GM23248 (cell line): ENCODE measurements around the gene SMIM24.

Experiments
- EZH2 ChIP-seq: fragments of 200-600 bp; sonication (generic); IDR thresholded peaks from 2 replicates; pipeline ENCODE4 v1.6.1; 2018; ENCODE audit warnings: antibody characterized with exemption, mild to moderate bottlenecking; ENCODE audit not compliant: insufficient read depth, poor library complexity, severe bottlenecking
- EZH2phosphoT487 ChIP-seq: fragments of 200-600 bp; sonication (generic); IDR thresholded peaks from 2 replicates; pipeline ENCODE4 v1.6.1; 2018; ENCODE audit warnings: antibody characterized with exemption, moderate library complexity, mild to moderate bottlenecking, low read depth; ENCODE audit not compliant: insufficient read depth

DNA sequence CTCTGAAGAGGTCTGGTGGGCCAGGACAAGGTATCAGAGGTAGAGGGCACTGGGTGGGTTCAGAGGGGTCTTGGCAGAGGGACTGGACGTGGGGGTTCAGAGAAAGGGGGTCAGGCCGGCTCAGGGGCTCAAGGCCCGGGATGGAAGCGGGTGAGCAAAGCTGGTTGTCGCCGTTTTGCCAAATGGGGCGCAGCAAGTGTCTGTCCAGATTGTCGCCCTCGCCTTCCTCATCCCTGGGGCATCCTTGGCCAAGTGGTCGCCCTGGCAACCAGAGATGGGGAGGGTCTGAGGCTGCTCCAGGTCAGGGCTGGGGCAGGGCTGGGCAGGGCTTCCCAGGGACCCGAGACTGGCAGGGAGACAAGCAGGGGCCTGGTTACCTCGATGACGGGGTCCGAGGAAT lies 13.3 kb upstream of the SMIM24 start:
- TF ChIP-seq EZH2, result no peak
- no peak for TF ChIP-seq EZH2phosphoT487
